NB4 (cell line): ENCODE results near the gene NHLRC2.

Experiments used
- POLR2A ChIP-seq: IDR thresholded peaks from 2 replicates; pipeline ENCODE4 v1.6.1; 2011; ENCODE audit warnings: mild to moderate bottlenecking; ENCODE audit not compliant: insufficient read length; ENCODE audit errors: extremely low read depth
- TF ChIP-seq, protein P1 (sequence below): IDR thresholded peaks from one replicate; pipeline ENCODE4 v1.5.1; 2012; ENCODE audit warnings: low read depth, low read length
- TF ChIP-seq, protein P2 (sequence below): IDR thresholded peaks from 2 replicates; pipeline ENCODE4 v1.6.1; 2011; ENCODE audit warnings: low read depth, low read length

DNA sequence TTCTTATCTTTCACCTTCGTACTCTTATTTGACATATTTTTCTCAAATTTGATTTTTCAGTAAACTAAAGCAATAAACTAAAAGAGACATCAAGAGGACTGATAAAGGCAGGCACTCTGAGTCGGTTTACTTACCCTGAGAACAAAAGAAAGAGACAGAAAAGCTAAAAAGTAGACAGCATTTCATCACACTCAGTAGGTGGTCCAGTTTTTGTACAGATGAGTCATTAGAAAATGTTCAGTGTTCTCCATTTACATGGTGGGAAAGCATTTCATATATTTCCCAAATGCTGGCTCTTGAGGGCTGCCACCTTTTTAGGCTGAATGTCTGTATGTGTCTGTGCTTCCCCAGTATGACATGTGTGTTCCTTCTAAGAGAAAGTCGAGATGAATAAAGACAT lies 52.7 kb downstream of the NHLRC2 start:
- TF ChIP-seq, protein P1, sequence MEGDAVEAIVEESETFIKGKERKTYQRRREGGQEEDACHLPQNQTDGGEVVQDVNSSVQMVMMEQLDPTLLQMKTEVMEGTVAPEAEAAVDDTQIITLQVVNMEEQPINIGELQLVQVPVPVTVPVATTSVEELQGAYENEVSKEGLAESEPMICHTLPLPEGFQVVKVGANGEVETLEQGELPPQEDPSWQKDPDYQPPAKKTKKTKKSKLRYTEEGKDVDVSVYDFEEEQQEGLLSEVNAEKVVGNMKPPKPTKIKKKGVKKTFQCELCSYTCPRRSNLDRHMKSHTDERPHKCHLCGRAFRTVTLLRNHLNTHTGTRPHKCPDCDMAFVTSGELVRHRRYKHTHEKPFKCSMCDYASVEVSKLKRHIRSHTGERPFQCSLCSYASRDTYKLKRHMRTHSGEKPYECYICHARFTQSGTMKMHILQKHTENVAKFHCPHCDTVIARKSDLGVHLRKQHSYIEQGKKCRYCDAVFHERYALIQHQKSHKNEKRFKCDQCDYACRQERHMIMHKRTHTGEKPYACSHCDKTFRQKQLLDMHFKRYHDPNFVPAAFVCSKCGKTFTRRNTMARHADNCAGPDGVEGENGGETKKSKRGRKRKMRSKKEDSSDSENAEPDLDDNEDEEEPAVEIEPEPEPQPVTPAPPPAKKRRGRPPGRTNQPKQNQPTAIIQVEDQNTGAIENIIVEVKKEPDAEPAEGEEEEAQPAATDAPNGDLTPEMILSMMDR, result no peak
- no peak for TF ChIP-seq POLR2A
- TF ChIP-seq, protein P2, sequence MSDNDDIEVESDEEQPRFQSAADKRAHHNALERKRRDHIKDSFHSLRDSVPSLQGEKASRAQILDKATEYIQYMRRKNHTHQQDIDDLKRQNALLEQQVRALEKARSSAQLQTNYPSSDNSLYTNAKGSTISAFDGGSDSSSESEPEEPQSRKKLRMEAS, result no peak
